Nasal cavity respiratory epithelium epithelial cell of viscerocranial mucosa (primary cell): ENCODE data around the gene MID1. TPM values are rescaled to one million over a fixed set of nuclear protein-coding genes. Genes with fewer than 3 reads are reported as not detected.

Source experiments
- total RNA-seq: library from RNA; depleted of rRNA; stranded (reverse); fragments of >200 nt; gene quantifications from 2 replicates; pipeline ENCODE4 v1.2.3, GENCODE V29; 2014

MID1 gene, protein sequence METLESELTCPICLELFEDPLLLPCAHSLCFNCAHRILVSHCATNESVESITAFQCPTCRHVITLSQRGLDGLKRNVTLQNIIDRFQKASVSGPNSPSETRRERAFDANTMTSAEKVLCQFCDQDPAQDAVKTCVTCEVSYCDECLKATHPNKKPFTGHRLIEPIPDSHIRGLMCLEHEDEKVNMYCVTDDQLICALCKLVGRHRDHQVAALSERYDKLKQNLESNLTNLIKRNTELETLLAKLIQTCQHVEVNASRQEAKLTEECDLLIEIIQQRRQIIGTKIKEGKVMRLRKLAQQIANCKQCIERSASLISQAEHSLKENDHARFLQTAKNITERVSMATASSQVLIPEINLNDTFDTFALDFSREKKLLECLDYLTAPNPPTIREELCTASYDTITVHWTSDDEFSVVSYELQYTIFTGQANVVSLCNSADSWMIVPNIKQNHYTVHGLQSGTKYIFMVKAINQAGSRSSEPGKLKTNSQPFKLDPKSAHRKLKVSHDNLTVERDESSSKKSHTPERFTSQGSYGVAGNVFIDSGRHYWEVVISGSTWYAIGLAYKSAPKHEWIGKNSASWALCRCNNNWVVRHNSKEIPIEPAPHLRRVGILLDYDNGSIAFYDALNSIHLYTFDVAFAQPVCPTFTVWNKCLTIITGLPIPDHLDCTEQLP
- 2.7 and 13.3 TPM in 2 replicates for total RNA-seq

DNA sequence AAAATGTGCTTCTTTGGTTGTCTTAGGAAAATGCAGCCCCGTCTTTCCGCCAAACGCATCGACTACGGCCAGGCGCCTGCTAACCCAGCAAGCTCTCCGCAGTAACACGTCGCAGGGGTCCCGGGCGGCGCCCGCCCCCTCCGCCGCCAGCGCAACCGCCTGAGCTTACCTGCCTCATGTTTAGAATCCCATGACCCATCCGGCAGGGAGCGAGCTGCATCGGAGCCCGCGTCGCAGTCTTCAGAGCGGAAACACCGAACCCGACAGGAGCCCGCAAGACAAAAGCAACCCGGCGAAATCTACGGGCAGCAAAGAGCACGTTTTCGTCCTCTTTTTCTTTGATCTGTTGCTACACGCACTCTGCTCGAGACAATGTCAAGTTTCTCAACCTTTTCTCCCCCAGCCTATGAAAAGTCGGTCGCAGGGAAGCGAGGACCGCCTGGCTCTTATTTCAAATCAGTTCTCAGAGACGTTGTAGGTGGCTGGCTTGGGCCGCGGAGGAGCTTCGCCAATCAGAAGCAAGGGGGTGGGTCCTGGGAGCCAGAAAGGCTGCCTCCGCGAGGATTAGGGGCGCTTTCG, at the start of gene MID1:
Gene MID1 (minus strand): TSS at position 465 of the 579 bp plus-strand sequence. CDS start 53,038 bp downstream, outside the sequence.

